MG63 (cell line): ENCODE data around the gene HECW1. TPM values are rescaled to one million over a fixed set of nuclear protein-coding genes. Genes with fewer than 3 reads are reported as not detected.
A peak's percentile ranks its signal among the peaks of the same experiment; 100 is the strongest.
"Not testable (repeated sequence)": the region's sequence is repeated elsewhere in the genome, so short reads cannot be mapped to it uniquely, and the experiment has no call there.

Experiments
- DNase-seq: peaks from one replicate; pipeline ENCODE4 v3.0.0-alpha.2; 2020
- H3K27me3 ChIP-seq: fragments of 250-450 bp; sonication (Bioruptor Pico); 2 replicates; pipeline ENCODE4 v1.5.1; 2020; ENCODE audit warnings: mild to moderate bottlenecking, moderate library complexity
- H3K36me3 ChIP-seq: fragments of 250-450 bp; sonication (Bioruptor Pico); 2 replicates; pipeline ENCODE4 v1.5.1; 2020; ENCODE audit warnings: mild to moderate bottlenecking, moderate library complexity
- H3K4me3 ChIP-seq: fragments of 250-450 bp; sonication (Bioruptor Pico); 2 replicates; pipeline ENCODE4 v1.5.1; 2020; ENCODE audit warnings: mild to moderate bottlenecking, moderate library complexity
- H3K9me3 ChIP-seq: fragments of 250-450 bp; sonication (Bioruptor Pico); 2 replicates; pipeline ENCODE4 v1.5.1; 2020; ENCODE audit warnings: mild to moderate bottlenecking, moderate library complexity
- total RNA-seq: library from RNA; depleted of rRNA; stranded (reverse); fragments of >200 nt; shearing (Covaris generic); gene quantifications from 2 replicates; pipeline ENCODE4 v1.2.3, GENCODE V29; 2014; ENCODE audit warnings: low replicate concordance

The HECW1 gene
- total RNA-seq, 1 experiment from 2014 or later: 18.4 TPM

- H3K4me3 ChIP-seq: no peak overlapping the region
- H3K27me3 ChIP-seq: no peaks in the 10 kb centered on the region
- peaks cover 8% of the 10 kb centered on the region for H3K9me3 ChIP-seq
- peak; percentile 91 for DNase-seq
- H3K36me3 ChIP-seq: no peaks in the 10 kb centered on the region
Measured at GRCh38 chr7:43572516-43573049, 460.1 kb downstream of the HECW1 start.

GRCh38 chr7:43573832-43574231 is 461.4 kb downstream of the HECW1 start:
- H3K27me3 ChIP-seq, H3K36me3 ChIP-seq, H3K9me3 ChIP-seq, DNase-seq, H3K4me3 ChIP-seq: not testable (repeated sequence)

GRCh38 chr7:43575506-43575905 is 463.1 kb downstream of the HECW1 start:
- Histone ChIP-seq H3K4me3 (no peak overlapping the region), H3K9me3 (no peaks in the 10 kb centered on the region), H3K27me3 (no peaks in the 10 kb centered on the region), H3K36me3 (no peaks in the 10 kb centered on the region)
- no peak for DNase-seq

GRCh38 chr7:43576241-43576640 is 463.8 kb downstream of the HECW1 start:
- no peaks in the 10 kb centered on the region for H3K27me3 ChIP-seq
- no peak for DNase-seq
- H3K4me3 ChIP-seq: no peak overlapping the region

GRCh38 chr7:43577485-43577951 is 465.1 kb downstream of the HECW1 start:
- no peaks in the 10 kb centered on the region for H3K36me3 ChIP-seq
- no peak overlapping the region for H3K4me3 ChIP-seq
- DNase-seq: no peak
- no peaks in the 10 kb centered on the region for H3K27me3 ChIP-seq
- no peaks in the 10 kb centered on the region for H3K9me3 ChIP-seq

More at GRCh38 chr7:43576241-43576640, 463.8 kb downstream of the HECW1 start:
- Histone ChIP-seq H3K9me3 (no peaks in the 10 kb centered on the region), H3K36me3 (no peaks in the 10 kb centered on the region)

- DNase-seq: peak; percentile 87
- no peaks in the 10 kb centered on the region for H3K9me3 ChIP-seq
Measured at GRCh38 chr7:43582503-43583423, 470.3 kb downstream of the HECW1 start, which contains the start of gene STK17A. Gene STK17A (plus strand): TSS chr7:43583108. CDS start chr7:43583244, 136 bp downstream.

GRCh38 chr7:43583424-43584194 is 471.2 kb downstream of the HECW1 start:
- no peaks in the 10 kb centered on the region for H3K9me3 ChIP-seq
- H3K4me3 ChIP-seq: peak overlapping the region; percentile 75
- peaks cover under 1% of the 10 kb centered on the region; the same call in 1 of the 2 replicates for H3K36me3 ChIP-seq
- DNase-seq: peak; percentile 69
- no peaks in the 10 kb centered on the region for H3K27me3 ChIP-seq

More at GRCh38 chr7:43582503-43583423, 470.3 kb downstream of the HECW1 start, which contains the start of gene STK17A:
- Histone ChIP-seq H3K4me3 (peak within 1 kb of the TSS; percentile 75), H3K36me3 (no peaks in the 10 kb centered on the region), H3K27me3 (no peaks in the 10 kb centered on the region)

- Histone ChIP-seq H3K4me3 (peak overlapping the region; percentile 75), H3K9me3 (no peaks in the 10 kb centered on the region), H3K36me3 (peaks cover 5% of the 10 kb centered on the region), H3K27me3 (no peaks in the 10 kb centered on the region)
- peak; percentile 55 for DNase-seq
Measured at GRCh38 chr7:43584195-43584586, 471.7 kb downstream of the HECW1 start.

- not testable (repeated sequence) for H3K9me3 ChIP-seq, DNase-seq, H3K27me3 ChIP-seq, H3K36me3 ChIP-seq
- peak overlapping the region; percentile 75 for H3K4me3 ChIP-seq
Measured at GRCh38 chr7:43584733-43585132, 472.3 kb downstream of the HECW1 start.

GRCh38 chr7:43585562-43585961 is 473.1 kb downstream of the HECW1 start:
- Histone ChIP-seq H3K4me3 (peak overlapping the region; percentile 75), H3K36me3 (peaks cover 8% of the 10 kb centered on the region), H3K9me3 (no peaks in the 10 kb centered on the region), H3K27me3 (no peaks in the 10 kb centered on the region)
- DNase-seq: no peak

GRCh38 chr7:43586251-43586900 is 473.9 kb downstream of the HECW1 start:
- no peak for DNase-seq
- H3K27me3 ChIP-seq: no peaks in the 10 kb centered on the region
- peaks cover 8% of the 10 kb centered on the region for H3K36me3 ChIP-seq
- no peaks in the 10 kb centered on the region for H3K9me3 ChIP-seq
- H3K4me3 ChIP-seq: peak overlapping the region; percentile 75

GRCh38 chr7:43588477-43589132 is 476.2 kb downstream of the HECW1 start:
- Histone ChIP-seq H3K27me3 (no peaks in the 10 kb centered on the region), H3K36me3 (peaks cover 8% of the 10 kb centered on the region), H3K9me3 (no peaks in the 10 kb centered on the region), H3K4me3 (no peak overlapping the region)
- no peak for DNase-seq

GRCh38 chr7:43589133-43589478 is 476.7 kb downstream of the HECW1 start:
- H3K4me3 ChIP-seq: no peak overlapping the region
- no peaks in the 10 kb centered on the region for H3K27me3 ChIP-seq
- H3K9me3 ChIP-seq: no peaks in the 10 kb centered on the region
- DNase-seq: no peak
- peaks cover 8% of the 10 kb centered on the region for H3K36me3 ChIP-seq

- no peak for DNase-seq
- Histone ChIP-seq H3K4me3 (no peak overlapping the region), H3K36me3 (peaks cover 8% of the 10 kb centered on the region), H3K27me3 (no peaks in the 10 kb centered on the region), H3K9me3 (no peaks in the 10 kb centered on the region)
Measured at GRCh38 chr7:43589728-43590127, 477.3 kb downstream of the HECW1 start.

GRCh38 chr7:43590862-43591557 is 478.6 kb downstream of the HECW1 start:
- no peak overlapping the region for H3K4me3 ChIP-seq
- H3K9me3 ChIP-seq: no peaks in the 10 kb centered on the region
- no peak for DNase-seq
- no peaks in the 10 kb centered on the region for H3K27me3 ChIP-seq
- peaks cover 13% of the 10 kb centered on the region for H3K36me3 ChIP-seq
